K562 (cell line): Measurements from ENCODE around the gene SLC44A5.

Experiments used
- CBX5 ChIP-seq: IDR thresholded peaks from 2 replicates; pipeline ENCODE4 v1.6.1; 2014; ENCODE audit warnings: low read depth, borderline replicate concordance
- POU5F1 ChIP-seq: fragments of 150-350 bp; IDR thresholded peaks from 2 replicates; pipeline ENCODE4 v1.6.1; 2014; ENCODE audit warnings: borderline replicate concordance, low read length, low read depth, mild to moderate bottlenecking; ENCODE audit not compliant: partially characterized antibody
- REST ChIP-seq, 2 experiments: fragments of 450-650 bp; formaldehyde crosslinking in 1 of 2; IDR thresholded peaks; 2 replicates each; pipeline versions ENCODE4 v1.4.0 to v1.6.1; 2014 to 2020; ENCODE audit warnings: mild to moderate bottlenecking in 2 of 2, borderline replicate concordance in 1 of 2, low read depth in 1 of 2
- ZNF766 ChIP-seq: fragments of 200-800 bp; sonication (Bioruptor generic); conservative IDR thresholded peaks from 2 replicates; pipeline ENCODE4 v1.6.1; 2016; ENCODE audit warnings: missing genetic modification characterization, missing compliant biosample characterization

- TF ChIP-seq CBX5 (no peak), ZNF766 (CRISPR knock-in tag) (peak; percentile 80), REST (IDR thresholded peaks at IDR 0.05; ENCODE audit: borderline replicate concordance) (no peak), REST (CRISPR knock-in tag; IDR thresholded peaks at IDR 0.05; ENCODE audit: low read depth) (no peak), POU5F1 (no peak)
Measured at GRCh38 chr1:75643460-75643859, 32.5 kb upstream of the SLC44A5 start.
